ENCODE data around the gene MATCAP1. TPM values are rescaled to one million over a fixed set of nuclear protein-coding genes. Genes with fewer than 3 reads are reported as not detected.

The MATCAP1 gene
- total and polyA plus RNA-seq, 2 of the 13 experiments (the other 11 are each of a cell fraction or from before 2014, with no cell fraction given) = 11.2 to 24.5 TPM

DNA sequence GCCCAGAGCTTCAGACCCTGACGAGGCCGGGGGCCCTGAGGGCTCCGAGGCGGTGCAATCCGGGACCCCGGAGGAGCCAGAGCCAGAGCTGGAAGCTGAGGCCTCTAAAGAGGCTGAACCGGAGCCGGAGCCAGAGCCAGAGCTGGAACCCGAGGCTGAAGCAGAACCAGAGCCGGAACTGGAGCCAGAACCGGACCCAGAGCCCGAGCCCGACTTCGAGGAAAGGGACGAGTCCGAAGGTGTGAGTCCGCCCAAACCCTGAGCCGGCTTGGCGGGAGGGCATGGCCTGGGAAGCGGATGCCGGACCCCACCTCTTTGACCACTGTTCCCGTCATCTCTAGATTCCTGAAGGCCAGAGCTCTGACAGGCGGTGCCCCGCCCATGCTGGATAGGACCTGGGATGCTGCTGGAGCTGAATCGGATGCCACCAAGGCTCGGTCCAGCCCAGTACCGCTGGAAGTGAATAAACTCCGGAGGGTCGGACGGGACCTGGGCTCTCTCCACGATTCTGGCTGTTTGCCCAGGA is 9.0 kb downstream of the MATCAP1 start:
- H3K4me3 ChIP-seq (replicated peaks in 1 of 3; ENCODE audit: insufficient read depth in 1 of 3, low read depth in 2 of 3, low read length in 3 of 3) = peak overlapping the region in 1 of 3 experiments; percentile 75; a peak in 2 of 6 replicates
- FAIRE-seq = no peak
- H3K4me2 ChIP-seq (ENCODE audit: low read depth, low read length) = peak overlapping the region; percentile 99
- 93% methylated on average over 30 of the region's 31 CpGs for WGBS (ENCODE audit: low lambda C conversion rate)
- no peak overlapping the region for H3K27ac ChIP-seq (ENCODE audit: extremely low read length, insufficient read depth, low read length)
- no peaks in the 10 kb centered on the region; a peak in 1 of 5 replicates for H3K27me3 ChIP-seq (ENCODE audit: control insufficient read depth in 1 of 2, insufficient read depth in 2 of 2, low read length in 2 of 2)
- in situ Hi-C loops (cut with HindIII; ENCODE audit: extremely low pct_ligation_motif_present, low pct_unique_long_range_greater_than_20kb) (no loop called here), intact Hi-C loops (cut with micrococcal nuclease; ENCODE audit: unreplicated experiment) (no loop called here)
- no peak for TF ChIP-seq PITX1 (CRISPR knock-in tag; IDR thresholded peaks at IDR 0.05)
- no peak for TF ChIP-seq CSRNP2 (CRISPR knock-in tag; conservative IDR thresholded peaks at IDR 0.05; ENCODE audit: low read depth)
- no peak for TF ChIP-seq ELF4 (CRISPR knock-in tag; IDR thresholded peaks at IDR 0.05; ENCODE audit: borderline replicate concordance)
- peak; percentile 9 for TF ChIP-seq AGO2 (optimal IDR thresholded peaks at IDR 0.05; ENCODE audit: low read depth, low read length)
- TF ChIP-seq KMT2B (CRISPR knock-in tag; IDR thresholded peaks at IDR 0.05) = no peak
- TF ChIP-seq FOXM1 (CRISPR knock-in tag; IDR thresholded peaks at IDR 0.05) = no peak
- 0 out of 2 replicates have a peak, but pooled peaks have one; percentile 44 for TF ChIP-seq ZNF790 (CRISPR knock-in tag; IDR thresholded peaks at IDR 0.05; ENCODE audit: borderline replicate concordance)
- no peak for TF ChIP-seq ZNF598 (CRISPR knock-in tag; IDR thresholded peaks at IDR 0.05; ENCODE audit: borderline replicate concordance)
- TF ChIP-seq PLRG1 (conservative IDR thresholded peaks at IDR 0.05) = no peak
- TF ChIP-seq ZNF563 (CRISPR knock-in tag; IDR thresholded peaks at IDR 0.05) = peak; percentile 20; the same call in 1 of the 2 replicates
- 0 out of 2 replicates have a peak, but pooled peaks have one; percentile 51 for TF ChIP-seq ZNF446 (CRISPR knock-in tag; IDR thresholded peaks at IDR 0.05)
- TF ChIP-seq SOX13 (IDR thresholded peaks at IDR 0.05) = no peak
- no peak for TF ChIP-seq SOX13 (CRISPR knock-in tag; conservative IDR thresholded peaks at IDR 0.05 in 1 of 2, IDR thresholded peaks at IDR 0.05 in 1 of 2)
- ChIA-PET POLR2A (interaction anchor here (0.7 to 2.7 kb wide), 5 partner anchors 10 to 73 kb away, joined by 3 to 18 read pairs (median 3); partner anchors contain the start of genes B3GNT9, FHOD1 and MATCAP1), CTCF (ENCODE audit: low intra/inter-chr PET ratio, low total read pairs) (interaction anchor here (1.5 kb wide), 1 partner anchor 11 kb away, joined by 5 read pairs; no protein-coding TSS in a partner anchor)
- no peaks in the 10 kb centered on the region; a peak in 1 of 5 replicates for H3K36me3 ChIP-seq (replicated peaks in 1 of 2; ENCODE audit: control insufficient read depth in 1 of 2, insufficient read depth in 2 of 2, low read length in 2 of 2)
- no peaks in the 10 kb centered on the region; the same call in 1 of the 2 replicates for H4K20me1 ChIP-seq (ENCODE audit: insufficient read depth, low read length)
- H3K9ac ChIP-seq (ENCODE audit: insufficient read depth, low read depth, low read length) = 0 out of 2 replicates have a peak overlapping the region, but pooled peaks have one; percentile 34
- no TSS peak for BruUV-seq (replicated peaks)
- H3K9me3 ChIP-seq (ENCODE audit: low read length) = no peaks in the 10 kb centered on the region
- H3K4me1 ChIP-seq (ENCODE audit: insufficient read depth, low read length) = peaks cover 60% of the 10 kb centered on the region
- no peak for DNase-seq (ENCODE audit: low spot score)
- no peak for ATAC-seq
- H2AFZ ChIP-seq (ENCODE audit: low read length) = no peak overlapping the region
- no peaks in the 10 kb centered on the region for H3K79me2 ChIP-seq (ENCODE audit: insufficient read depth, low read length)

Measured in HepG2 (cell line).